Stimulated activated CD8-positive, alpha-beta memory T cell treated with anti-CD3 and anti-CD28 coated beads, Interleukin-12 subunit alpha, Interleukin-12 subunit beta, amount 100 ng/mL, for 4 hours (primary cell): ENCODE data around the gene DSEL.

Experiments
- DNase-seq: peaks from one replicate; pipeline ENCODE4 v3.0.0-alpha.2; 2020; ENCODE audit warnings: low read depth

The DSEL gene

DNA sequence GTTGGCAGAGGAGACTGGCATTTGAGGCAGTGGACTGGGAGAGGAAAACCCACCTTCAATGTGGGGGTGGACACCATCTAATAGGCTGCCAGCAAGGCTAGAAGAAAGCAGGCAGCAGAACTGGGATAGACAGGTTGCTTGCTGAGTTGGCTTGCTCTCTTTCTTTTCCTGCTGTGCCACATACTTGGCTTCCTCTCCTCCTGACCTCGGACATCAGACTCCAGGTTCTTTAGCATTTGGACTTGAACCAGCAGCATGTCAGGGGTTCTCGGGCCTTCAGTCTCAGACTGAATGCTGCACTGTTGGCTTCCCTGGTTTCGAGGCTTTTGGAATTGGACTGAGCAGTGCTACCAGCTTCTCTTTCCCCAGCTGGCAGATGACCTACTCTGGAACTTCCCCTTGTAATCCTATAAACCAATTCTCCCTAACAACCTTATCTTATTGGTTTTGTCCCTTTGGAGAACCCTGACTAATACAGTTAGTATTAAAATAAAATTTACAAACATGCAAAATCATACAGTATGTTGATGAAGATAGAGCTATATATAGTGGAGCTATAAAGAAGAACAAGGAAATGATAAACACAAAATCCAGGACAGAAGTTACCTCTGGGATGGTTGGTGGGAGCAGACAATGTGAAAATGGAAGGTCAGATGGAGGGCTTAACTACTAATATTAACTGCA lies 15.9 kb downstream of the DSEL start:
- no peak for DNase-seq

DNA sequence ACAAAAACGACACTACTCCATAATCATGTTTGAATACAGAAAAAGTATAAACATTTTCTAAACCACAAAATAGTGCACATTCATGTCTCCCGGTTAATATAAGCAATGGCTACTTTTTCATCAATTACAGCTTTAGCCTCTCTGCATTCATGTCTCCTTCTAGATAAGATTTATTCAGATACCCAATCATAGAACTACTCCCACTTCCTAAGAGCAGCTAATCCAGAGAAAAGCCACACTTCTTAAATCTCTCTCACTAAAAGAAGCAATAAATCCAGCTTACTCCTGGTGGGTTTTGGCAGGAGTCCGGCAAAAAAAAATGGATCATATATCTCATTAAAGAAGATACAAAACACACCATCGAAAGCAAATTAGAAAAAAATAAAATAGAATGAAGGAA lies 20.1 kb downstream of the DSEL start:
- no peak for DNase-seq

DNA sequence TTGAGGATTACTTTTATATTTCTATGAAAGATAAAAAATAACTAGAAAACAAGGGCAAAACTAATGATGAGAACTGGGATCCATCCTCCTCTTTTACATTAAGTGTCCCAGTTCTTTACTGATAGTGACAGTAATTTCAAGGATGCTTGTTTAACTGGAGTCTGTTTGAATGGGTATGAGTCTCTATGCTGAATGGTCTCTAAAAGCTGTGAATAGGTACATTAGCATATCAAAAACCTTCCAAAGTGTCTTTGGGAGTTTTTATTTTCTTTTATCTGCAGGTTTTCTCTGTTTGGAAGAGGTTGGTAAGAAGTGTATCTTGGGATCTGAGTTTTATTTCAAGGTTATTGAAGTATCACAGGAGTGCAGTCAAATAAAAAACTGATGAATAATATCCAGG lies 30.0 kb downstream of the DSEL start:
- DNase-seq = no peak

- DNase-seq = no peak
Measured at GRCh38 chr18:67485655-67486054, 30.9 kb downstream of the DSEL start.

- no peak for DNase-seq
Measured at GRCh38 chr18:67484458-67484857, 32.1 kb downstream of the DSEL start.

DNA sequence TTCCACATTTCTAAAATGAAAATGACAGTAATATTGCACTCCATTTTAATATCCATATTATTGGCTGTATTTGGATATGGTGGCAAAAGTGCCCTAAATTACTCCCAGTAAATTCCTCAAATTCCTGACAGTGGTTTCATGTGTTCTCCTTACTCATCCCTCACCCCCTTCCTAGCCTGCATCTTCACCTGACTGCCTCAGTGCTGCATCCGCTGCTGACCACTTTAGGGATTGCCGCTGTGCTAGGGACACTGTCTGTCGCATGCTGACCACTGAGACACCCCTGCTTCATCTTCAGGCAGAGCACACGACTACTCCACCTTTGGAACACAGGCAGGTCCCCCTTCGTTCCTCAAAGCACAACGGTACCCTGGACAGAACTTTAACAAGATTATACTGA lies 32.6 kb downstream of the DSEL start:
- no peak for DNase-seq

- no peak for DNase-seq
Measured at GRCh38 chr18:67483237-67483636, 33.3 kb downstream of the DSEL start.

GRCh38 chr18:67478249-67478648 lies 38.3 kb downstream of the DSEL start:
- no peak for DNase-seq

DNA sequence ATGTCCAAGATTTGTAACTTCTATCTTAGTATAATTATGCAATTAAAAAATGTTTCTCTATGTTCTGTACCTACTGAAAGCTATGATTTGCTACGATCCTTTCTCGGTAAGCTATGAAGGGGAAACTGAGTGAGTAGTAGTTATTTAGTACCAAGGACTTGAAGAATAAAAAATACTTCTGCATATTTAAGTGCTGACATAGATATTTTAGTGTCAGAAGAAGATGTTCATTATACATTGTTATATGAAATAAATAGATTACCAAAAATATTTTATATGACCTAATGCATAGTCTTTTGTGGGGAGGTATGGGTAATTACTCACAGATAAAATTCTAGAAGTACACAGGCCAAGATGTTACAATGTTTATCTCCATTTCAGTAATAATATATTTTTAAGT lies 39.0 kb downstream of the DSEL start:
- DNase-seq = no peak

- DNase-seq = no peak
Measured at GRCh38 chr18:67476585-67476984, 39.9 kb downstream of the DSEL start.

- no peak for DNase-seq
Measured at GRCh38 chr18:67475673-67476072, 40.8 kb downstream of the DSEL start.

GRCh38 chr18:67468038-67468437 lies 48.5 kb downstream of the DSEL start:
- DNase-seq = no peak

DNA sequence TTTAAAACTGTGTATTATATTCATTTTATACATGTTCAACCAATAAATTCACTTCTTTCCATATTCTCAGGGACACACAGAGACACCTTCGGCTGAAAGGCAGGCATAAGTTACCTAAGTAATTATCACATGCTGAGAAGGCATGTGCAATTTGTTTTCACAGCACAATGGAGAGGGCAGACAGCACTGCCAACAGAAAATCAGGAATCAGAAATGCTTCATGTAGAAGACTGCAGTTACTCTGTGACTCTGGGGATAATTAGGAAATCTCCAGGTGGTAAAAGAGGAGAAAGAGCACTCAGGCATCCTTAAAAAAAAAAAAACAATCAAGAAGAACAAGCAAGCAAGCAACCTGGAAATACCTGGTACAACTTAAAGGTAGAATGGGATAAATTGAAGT lies 49.3 kb downstream of the DSEL start:
- no peak for DNase-seq

DNA sequence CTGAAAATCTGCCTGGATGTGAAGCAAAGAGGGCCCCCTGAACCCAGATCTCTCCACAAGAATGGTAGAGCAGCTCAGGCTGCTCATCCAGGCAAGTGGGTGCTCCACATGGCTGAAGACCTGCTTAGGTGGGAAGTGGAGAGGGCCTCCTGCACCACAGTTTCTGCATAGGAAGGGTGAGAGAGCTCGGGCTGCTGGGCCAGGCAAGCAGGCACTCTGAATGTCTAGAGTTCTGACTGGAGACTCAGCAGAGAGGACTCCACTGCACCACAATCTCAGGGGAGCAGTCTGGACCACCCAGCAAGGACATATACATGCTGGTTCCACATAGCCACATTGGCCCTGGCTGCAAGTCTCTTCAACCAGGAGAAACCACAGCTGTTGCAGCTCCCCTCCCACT lies 52.0 kb downstream of the DSEL start:
- DNase-seq = no peak

DNA sequence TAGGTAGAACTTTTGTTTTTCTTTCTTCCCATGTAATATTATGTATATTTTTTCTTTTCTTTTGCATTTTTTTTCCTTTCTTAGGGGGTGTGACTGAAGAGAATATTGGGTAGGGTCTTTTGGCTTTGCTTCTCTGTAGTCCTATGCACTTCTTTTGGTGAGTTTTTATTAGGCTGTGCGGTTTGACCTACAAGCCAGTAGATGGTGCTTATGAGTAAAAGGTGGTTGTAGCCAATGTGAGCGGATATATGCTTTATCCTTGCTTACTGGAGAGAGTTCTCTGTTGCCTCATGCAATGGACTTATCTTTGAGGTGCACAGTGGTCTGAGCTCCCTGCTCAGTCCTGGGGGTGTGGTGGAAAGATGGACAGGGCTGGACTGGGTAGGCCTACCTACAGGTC lies 52.7 kb downstream of the DSEL start:
- no peak for DNase-seq

DNA sequence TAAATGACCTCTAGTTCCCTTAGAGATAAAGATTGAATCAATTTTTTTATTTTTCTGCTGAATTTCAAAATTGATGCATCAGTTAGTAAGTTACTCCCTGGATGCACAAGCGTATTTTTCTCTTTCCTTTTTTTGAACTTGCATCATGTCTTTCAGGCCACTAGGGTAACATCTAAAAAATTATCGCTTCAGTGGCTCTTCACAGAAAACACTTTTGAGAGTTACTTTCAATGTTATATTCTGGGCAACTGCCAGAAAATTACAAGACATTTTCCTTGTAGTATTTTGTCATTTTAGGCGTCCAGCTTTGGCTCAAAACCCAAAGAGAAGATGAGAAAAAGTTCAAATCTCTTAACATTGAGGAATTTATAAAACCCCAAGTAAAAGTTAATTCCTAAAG lies 59.8 kb downstream of the DSEL start:
- no peak for DNase-seq
